HG03097 (cell line): Measurements from ENCODE around the gene USP6NL.
"Not testable (repeated sequence)": the region's sequence is repeated elsewhere in the genome, so short reads cannot be mapped to it uniquely, and the experiment has no call there.

Experiments used
- ATAC-seq: cut with Tn5 transposase; IDR thresholded peaks from one replicate; pipeline ENCODE4 v1.9.1; 2021; ENCODE audit not compliant: unreplicated experiment, low FRiP score

The USP6NL gene

GRCh38 chr10:11611248-11612020 is at the start of gene USP6NL:
TSS of gene USP6NL (minus strand) at chr10:11611650. CDS start at chr10:11597634, 14,016 bp downstream.
- peak; percentile 50 for ATAC-seq

DNA sequence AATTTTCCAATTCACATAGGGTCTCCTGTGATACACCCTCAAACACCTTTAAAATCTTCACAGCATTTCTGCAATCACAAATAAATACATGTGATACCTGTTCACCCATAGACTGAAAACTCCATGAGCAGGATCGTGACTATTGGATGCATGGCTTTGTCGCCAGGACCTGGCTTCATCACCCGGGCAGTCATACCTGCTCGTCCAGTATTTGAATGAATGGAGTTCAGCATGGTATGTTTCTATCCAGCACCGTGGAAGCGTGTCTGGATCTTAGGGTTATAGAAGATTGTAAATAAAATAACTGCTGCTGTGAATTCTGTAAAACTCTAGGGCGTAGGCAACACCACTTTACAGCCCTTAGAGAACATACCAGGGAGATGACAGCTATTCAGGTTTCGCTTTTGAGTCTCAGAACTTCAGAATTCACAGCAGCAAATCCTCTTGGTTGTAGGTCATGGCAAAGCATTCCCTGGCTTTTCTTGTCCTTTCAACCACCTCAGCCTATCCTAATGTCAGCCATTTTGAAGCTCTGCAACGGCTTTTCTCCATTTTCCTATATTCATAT is 47.4 kb upstream of the USP6NL start:
- no peak for ATAC-seq

GRCh38 chr10:11655836-11656235 is 44.4 kb upstream of the USP6NL start:
- ATAC-seq = no peak

GRCh38 chr10:11654659-11655058 is 43.2 kb upstream of the USP6NL start:
- ATAC-seq = no peak

DNA sequence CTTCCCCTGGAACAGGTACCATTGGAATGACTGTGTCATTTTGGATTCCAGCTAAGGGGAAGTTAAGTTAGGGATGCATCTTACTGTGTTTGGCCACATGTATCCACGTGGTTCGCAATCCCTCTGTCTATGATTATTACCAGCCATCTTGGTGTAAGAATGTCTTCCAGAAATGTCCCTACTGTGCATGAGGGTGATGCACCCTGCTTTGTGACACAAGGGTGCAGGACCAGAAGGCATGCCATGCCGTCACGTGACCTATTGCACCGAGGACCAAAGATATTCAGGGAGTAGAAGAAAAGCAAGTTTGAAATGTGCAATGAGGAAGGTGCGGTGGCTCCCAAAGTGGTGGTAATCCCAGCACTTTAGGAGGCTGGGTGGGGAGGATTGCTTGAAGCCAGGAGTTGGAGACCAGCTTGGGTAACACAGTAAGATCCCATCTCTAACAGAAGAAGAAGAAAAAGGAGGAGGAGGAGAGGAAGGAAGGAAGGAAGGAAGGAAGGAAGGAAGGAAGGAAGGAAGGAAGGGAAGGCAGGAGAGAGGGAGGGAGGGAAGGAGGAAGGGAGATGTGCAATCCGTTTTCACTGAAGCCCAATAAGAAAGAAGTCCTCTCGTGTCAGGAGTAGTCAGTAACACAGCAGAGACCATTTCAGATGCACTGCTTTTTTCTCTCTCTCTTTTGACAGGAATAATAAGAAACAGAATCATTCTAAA is 42.5 kb upstream of the USP6NL start:
- ATAC-seq = no peak

DNA sequence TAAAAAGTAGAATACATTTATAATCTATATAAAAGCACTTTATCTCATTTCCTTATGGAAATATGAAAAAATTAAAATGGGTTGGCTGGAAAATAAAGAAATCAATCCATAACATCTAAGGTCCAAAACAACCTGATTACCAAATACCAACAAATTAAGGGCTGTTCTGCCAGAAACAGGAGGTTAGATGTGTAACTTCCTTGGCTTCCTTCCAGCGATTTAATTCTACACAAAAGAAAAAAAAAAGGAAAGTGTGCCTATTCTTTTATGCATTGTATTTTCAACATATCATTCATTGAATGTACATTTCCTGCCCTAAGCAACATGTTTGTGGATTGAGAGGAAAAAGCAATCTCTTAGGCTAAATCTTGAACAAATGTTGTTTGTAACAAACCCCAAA is 36.2 kb upstream of the USP6NL start:
- no peak for ATAC-seq

- no peak for ATAC-seq
These were observed 35.0 kb upstream of the USP6NL start for GRCh38 chr10:11646450-11646849.

DNA sequence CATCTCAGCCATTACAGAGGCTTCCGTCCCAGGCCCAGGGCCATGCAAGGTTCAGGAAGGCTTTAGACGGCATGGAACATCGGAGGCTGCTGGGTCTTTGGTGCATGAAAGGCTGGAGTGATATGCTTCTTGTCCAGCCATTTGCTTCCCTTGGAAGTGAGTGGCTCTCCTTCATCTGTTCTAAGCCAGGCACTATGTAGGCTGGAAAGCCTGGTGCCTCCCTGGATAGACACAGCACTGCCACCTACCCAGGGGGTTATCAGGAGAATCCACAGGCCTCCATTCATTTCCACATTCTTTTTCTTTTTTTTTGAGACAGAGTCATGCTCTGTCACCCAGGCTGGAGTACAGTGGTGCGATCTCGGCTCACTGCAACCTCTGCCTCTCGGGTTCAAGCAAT is 31.6 kb upstream of the USP6NL start:
- ATAC-seq = no peak

- no peak for ATAC-seq
These were observed 31.1 kb upstream of the USP6NL start for GRCh38 chr10:11642566-11642965.

DNA sequence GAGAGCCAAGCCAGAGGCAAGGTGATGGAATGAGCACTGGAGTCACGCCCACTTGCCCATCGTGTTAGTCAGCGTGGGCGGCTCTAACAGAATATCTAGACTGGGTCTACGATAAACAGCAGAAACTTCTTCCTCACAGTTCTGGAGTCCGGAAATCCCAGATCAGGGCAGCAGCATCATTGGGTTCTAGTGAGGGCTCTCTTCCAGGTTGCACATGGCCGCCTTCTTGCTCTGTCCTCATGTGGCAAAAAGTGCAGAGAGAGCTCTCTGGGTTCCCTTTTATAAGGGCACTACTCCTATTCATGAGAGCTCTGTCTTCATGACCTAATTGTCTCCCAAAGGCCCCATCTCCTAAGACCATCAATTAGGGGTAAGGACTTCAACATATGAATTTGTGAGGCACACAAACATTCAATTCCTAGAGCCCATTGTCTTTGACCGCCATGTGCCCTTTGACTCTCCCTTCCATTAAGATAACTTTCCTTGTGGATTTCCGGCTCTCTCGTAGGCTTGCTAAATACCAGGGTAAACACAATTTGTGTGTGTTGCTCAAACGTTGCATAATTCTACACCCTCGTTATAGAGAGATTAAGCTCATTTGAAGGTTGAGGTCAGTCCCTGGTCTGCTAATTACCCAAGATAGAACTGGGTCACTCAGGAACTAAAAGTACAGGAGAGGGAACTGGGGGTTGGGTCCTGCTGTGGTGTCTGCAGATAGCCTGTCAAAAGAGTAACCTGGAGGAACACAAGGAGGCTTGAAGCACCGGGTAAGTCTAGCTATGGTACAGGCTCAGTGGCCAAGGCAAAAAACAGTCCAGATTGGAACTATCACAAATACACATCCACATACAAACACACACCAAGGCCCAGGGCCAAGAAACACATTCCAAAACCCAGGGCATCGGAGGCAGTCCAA is 28.7 kb upstream of the USP6NL start:
- ATAC-seq = no peak

DNA sequence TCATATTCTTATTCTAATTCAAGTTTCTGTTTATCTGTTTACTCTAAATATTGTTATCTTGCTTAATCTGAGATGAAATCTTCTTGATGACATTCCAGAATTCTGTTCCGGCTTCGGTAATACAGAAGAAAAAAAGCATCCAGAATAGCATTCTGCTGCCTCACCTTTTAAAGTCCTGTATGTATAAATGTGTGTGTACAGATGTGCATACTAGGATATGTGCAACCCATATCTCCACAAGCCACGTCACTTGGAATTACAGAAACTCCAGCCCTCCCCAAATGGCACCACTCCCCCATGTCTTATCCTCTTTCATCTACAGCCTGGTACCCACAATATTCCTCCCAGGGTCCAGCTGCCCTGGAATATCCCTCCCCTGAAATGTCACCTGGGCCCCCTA is 27.9 kb upstream of the USP6NL start:
- ATAC-seq = no peak

- no peak for ATAC-seq
These were observed 26.7 kb upstream of the USP6NL start for GRCh38 chr10:11638055-11638698.

DNA sequence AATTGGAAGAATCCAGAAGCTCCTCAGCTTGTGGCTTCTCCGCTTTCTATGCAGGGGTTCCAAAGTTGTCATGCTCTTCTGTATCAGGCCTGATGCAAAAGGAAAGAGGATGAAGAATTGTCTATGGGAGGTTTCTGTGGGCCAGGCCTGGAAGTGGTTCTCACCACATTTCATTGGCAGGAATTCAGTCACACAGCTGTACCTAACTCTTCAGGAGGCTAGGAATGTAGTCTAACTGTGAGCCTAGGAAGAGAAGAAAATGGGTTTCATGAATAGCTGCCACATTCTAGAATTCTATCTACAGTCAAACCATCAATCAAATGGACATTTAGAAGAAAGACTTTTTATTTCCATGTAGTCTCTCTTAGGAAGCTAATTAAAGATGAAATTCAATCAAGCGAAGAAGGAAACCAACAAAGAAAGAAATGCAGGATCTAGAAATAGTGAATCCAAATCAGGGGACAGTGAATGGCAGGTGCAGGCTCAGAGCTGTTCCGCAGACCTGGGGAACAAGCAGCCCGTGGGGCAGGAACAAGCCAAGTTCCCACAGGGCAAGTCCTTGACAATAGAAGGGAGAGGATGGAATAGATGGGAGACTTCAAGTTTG is 25.4 kb upstream of the USP6NL start:
- no peak for ATAC-seq

GRCh38 chr10:11631890-11632587 is 20.6 kb upstream of the USP6NL start:
- ATAC-seq = peak; percentile 92

DNA sequence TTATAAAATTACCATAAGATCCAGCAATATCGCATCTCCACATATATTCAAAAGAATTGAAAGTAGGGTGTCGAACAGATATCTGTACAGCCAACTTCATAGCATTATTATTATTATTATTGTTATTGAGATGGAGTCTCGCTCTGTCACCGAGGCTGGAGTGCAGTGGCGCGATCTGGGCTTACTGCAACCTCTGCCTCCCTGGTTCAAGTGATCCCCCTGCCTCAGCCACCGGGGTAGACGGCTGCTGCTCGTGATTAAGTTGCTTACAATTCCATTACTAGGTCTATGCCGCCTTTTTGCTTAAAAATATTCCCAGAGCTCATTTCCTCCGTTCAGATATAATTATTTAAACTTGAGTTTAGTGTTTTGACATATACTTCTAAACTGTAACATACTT is 19.8 kb upstream of the USP6NL start:
- no peak for ATAC-seq

- no peak for ATAC-seq
These were observed 18.3 kb upstream of the USP6NL start for GRCh38 chr10:11629731-11630130.

GRCh38 chr10:11627941-11628340 is 16.5 kb upstream of the USP6NL start:
- not testable (repeated sequence) for ATAC-seq

GRCh38 chr10:11626071-11626470 is 14.6 kb upstream of the USP6NL start:
- no peak for ATAC-seq

GRCh38 chr10:11625019-11625735 is 13.7 kb upstream of the USP6NL start:
- peak; percentile 61 for ATAC-seq
